Osteocyte (in vitro differentiated cells): ENCODE measurements around the gene TRIM26. TPM values are rescaled to one million over a fixed set of nuclear protein-coding genes. Genes with fewer than 3 reads are reported as not detected.
A peak's percentile ranks its signal among the peaks of the same experiment; 100 is the strongest.
"Not testable (repeated sequence)": the region's sequence is repeated elsewhere in the genome, so short reads cannot be mapped to it uniquely, and the experiment has no call there.

Experiments used
- DNase-seq: peaks from one replicate; pipeline ENCODE4 v3.0.0; 2021; ENCODE audit warnings: mixed read lengths; ENCODE audit not compliant: unreplicated experiment; ENCODE audit errors: extremely low spot score
- H3K27ac Mint-ChIP-seq: one replicate; pipeline ENCODE4 v1.8.0; 2021; ENCODE audit warnings: mild to moderate bottlenecking, mixed read lengths; ENCODE audit not compliant: unreplicated experiment
- H3K27me3 Mint-ChIP-seq: one replicate; pipeline ENCODE4 v1.8.0; 2021; ENCODE audit warnings: mixed read lengths; ENCODE audit not compliant: unreplicated experiment
- H3K36me3 Mint-ChIP-seq: one replicate; pipeline ENCODE4 v1.8.0; 2021; ENCODE audit warnings: mixed read lengths; ENCODE audit not compliant: unreplicated experiment
- H3K4me1 Mint-ChIP-seq: one replicate; pipeline ENCODE4 v1.8.0; 2021; ENCODE audit warnings: mixed read lengths; ENCODE audit not compliant: unreplicated experiment
- H3K4me3 Mint-ChIP-seq: one replicate; pipeline ENCODE4 v1.8.0; 2021; ENCODE audit warnings: mild to moderate bottlenecking, moderate library complexity, mixed read lengths; ENCODE audit not compliant: unreplicated experiment
- H3K9me3 Mint-ChIP-seq: one replicate; pipeline ENCODE4 v1.8.0; 2021; ENCODE audit warnings: mixed read lengths; ENCODE audit not compliant: unreplicated experiment
- total RNA-seq: library from RNA; stranded (reverse); gene quantifications from 2 replicates; pipeline ENCODE4 v1.2.1, GENCODE V29; 2021
- TF ChIP-seq, protein P1 (sequence below): fragments of 200-600 bp; sonication (generic); IDR thresholded peaks from 2 replicates; pipeline ENCODE4 v1.5.0; 2021; ENCODE audit warnings: antibody characterized with exemption, mild to moderate bottlenecking, moderate library complexity

Gene TRIM26
- total RNA-seq, 1 donor from 2014 or later, result 41.8 TPM

DNA sequence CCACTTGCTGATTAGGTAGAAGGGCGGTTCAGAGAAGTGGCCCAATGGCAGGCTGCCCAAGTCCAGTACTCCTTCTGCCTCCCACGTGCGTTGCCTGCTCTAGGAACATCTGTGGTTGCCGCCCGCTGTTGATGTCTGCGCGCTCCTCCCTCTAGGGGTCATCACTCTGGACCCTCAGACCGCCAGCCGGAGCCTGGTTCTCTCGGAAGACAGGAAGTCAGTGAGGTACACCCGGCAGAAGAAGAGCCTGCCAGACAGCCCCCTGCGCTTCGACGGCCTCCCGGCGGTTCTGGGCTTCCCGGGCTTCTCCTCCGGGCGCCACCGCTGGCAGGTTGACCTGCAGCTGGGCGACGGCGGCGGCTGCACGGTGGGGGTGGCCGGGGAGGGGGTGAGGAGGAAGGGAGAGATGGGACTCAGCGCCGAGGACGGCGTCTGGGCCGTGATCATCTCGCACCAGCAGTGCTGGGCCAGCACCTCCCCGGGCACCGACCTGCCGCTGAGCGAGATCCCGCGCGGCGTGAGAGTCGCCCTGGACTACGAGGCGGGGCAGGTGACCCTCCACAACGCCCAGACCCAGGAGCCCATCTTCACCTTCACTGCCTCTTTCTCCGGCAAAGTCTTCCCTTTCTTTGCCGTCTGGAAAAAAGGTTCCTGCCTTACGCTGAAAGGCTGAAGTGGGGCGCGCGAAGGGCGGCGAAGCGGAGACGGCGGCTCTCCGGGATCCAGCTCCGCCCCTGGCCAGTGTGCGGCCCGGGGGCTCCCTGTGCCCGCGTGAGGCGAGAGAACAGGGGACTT, 41.3 kb downstream of the TRIM26 start:
- DNase-seq, result no peak
- no peaks in the 10 kb centered on the region for H3K9me3 Mint-ChIP-seq
- no peak overlapping the region for H3K27ac Mint-ChIP-seq
- TF ChIP-seq, protein P1, sequence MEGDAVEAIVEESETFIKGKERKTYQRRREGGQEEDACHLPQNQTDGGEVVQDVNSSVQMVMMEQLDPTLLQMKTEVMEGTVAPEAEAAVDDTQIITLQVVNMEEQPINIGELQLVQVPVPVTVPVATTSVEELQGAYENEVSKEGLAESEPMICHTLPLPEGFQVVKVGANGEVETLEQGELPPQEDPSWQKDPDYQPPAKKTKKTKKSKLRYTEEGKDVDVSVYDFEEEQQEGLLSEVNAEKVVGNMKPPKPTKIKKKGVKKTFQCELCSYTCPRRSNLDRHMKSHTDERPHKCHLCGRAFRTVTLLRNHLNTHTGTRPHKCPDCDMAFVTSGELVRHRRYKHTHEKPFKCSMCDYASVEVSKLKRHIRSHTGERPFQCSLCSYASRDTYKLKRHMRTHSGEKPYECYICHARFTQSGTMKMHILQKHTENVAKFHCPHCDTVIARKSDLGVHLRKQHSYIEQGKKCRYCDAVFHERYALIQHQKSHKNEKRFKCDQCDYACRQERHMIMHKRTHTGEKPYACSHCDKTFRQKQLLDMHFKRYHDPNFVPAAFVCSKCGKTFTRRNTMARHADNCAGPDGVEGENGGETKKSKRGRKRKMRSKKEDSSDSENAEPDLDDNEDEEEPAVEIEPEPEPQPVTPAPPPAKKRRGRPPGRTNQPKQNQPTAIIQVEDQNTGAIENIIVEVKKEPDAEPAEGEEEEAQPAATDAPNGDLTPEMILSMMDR, result no peak
- no peaks in the 10 kb centered on the region for H3K36me3 Mint-ChIP-seq
- peaks cover 87% of the 10 kb centered on the region for H3K27me3 Mint-ChIP-seq
- peak overlapping the region; percentile 44 for H3K4me3 Mint-ChIP-seq
- peaks cover 4% of the 10 kb centered on the region for H3K4me1 Mint-ChIP-seq

DNA sequence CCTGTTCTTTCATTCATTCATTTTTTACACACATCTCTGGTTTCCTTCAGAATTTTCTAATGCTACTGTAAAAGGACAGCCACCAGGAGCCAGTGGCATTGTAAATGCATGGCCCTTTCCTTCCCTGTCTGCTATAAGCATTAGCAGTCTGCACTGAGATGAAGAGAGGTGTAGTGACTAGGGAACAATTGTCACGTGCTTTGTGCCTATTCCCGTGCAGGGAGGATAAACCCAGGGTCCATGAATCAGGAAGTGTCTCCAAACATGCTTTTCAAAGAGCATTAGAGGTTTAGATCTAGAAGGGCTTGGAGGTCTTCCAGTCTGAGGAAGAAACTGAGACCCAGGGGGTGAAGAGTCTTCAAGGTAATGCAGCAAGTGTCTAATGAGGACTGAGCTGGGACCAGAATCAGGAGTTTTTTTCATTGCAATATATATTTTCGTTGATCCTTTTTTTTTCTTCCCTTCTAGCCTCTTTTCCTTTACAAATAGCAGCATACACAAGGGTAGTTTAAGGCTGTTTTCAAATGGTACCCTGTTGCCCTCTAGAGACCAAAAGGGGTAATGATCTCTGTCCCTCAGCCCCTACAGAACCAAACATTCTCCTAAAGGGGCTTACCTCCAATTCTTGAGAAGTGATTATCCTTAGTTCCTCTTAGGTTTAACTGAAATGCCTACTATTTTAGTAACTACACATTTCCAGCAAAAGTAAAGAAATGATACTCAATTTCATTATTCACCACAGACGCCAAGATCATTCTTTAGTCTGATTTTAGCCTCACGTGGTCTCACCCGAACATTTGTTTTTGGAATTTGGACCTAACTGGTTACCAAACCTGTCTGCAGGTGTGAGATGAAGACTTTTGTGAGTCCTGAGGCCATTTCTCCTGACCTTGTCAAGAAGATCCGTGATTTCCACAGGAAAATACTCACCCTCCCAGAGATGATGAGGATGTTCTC, 43.3 kb downstream of the TRIM26 start:
- no peak overlapping the region for H3K4me3 Mint-ChIP-seq
- peaks cover 4% of the 10 kb centered on the region for H3K4me1 Mint-ChIP-seq
- TF ChIP-seq, protein P1, result peak; percentile 81
- no peak for DNase-seq
- peaks cover 83% of the 10 kb centered on the region for H3K27me3 Mint-ChIP-seq
- no peaks in the 10 kb centered on the region for H3K36me3 Mint-ChIP-seq
- H3K27ac Mint-ChIP-seq, result no peak overlapping the region
- no peaks in the 10 kb centered on the region for H3K9me3 Mint-ChIP-seq

DNA sequence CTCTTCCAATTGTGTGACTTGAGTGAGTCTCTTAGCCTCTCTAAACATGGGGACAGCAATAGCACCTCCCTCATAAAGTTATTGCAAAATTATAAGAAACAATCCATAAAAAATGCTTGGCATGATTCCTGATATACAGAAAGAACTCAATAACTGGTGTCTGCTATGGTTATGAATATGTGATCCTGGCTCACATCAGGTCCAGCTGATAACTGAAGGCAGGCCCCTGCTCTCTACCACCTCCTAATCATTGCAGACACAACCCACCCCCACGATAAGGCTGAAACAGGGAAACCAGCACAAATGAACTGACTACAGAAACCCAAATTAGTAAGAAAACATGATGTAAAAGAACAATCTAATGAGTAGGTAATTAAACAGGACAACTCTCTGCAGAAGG, 44.5 kb downstream of the TRIM26 start:
- no peak overlapping the region for H3K4me3 Mint-ChIP-seq
- no peak for DNase-seq
- TF ChIP-seq, protein P1, result no peak
- H3K27ac Mint-ChIP-seq, result no peak overlapping the region
- peaks cover 77% of the 10 kb centered on the region for H3K27me3 Mint-ChIP-seq
- peaks cover 4% of the 10 kb centered on the region for H3K4me1 Mint-ChIP-seq
- H3K36me3 Mint-ChIP-seq, result no peaks in the 10 kb centered on the region
- H3K9me3 Mint-ChIP-seq, result no peaks in the 10 kb centered on the region

DNA sequence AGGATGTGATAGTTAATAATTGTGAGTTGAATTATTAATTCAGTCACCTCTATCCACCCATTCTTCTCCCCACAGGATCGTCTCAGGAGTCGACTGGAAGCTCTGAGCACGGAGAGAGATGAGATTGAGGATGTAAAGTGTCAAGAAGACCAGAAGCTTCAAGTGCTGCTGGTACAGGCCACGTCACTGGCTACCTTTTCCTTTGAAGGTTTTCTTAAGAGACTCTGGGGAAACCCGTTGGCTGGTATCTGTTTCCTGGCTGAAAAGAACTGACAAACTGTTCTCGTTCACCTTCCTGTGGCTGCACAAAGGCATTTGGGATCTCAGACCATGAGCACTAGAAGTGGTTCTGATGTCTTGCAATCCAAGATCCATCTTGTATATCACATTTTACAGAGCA, 46.1 kb downstream of the TRIM26 start:
- TF ChIP-seq, protein P1, result no peak
- peaks cover 65% of the 10 kb centered on the region for H3K27me3 Mint-ChIP-seq
- H3K36me3 Mint-ChIP-seq, result no peaks in the 10 kb centered on the region
- H3K9me3 Mint-ChIP-seq, result no peaks in the 10 kb centered on the region
- H3K4me1 Mint-ChIP-seq, result peaks cover 4% of the 10 kb centered on the region
- no peak overlapping the region for H3K27ac Mint-ChIP-seq
- no peak overlapping the region for H3K4me3 Mint-ChIP-seq
- DNase-seq, result no peak

DNA sequence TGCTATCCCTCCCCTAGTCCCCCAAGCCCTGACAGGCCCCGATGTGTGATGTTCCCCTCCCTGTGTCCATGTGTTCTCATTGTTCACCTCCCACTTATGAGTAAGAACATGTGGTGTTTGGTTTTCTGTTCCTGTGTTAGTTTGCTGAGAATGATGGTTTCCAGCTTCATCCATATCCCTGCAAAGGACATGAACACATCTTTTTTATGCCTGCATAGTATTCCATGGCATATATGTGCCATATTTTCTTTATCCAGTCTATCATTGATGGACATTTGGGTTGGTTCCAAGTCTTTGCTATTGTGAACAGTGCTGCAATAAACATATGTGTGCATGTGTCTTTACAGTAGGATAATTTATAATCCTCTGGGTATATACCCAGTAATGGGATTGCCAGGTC, 48.0 kb downstream of the TRIM26 start:
- not testable (repeated sequence) for H3K9me3 Mint-ChIP-seq, H3K36me3 Mint-ChIP-seq, H3K27ac Mint-ChIP-seq, H3K4me3 Mint-ChIP-seq, H3K4me1 Mint-ChIP-seq, DNase-seq
- H3K27me3 Mint-ChIP-seq, result peaks cover 51% of the 10 kb centered on the region
